Uterus (tissue), 4 donors: ENCODE results near the gene TRIM46. TPM values are rescaled to one million over a fixed set of nuclear protein-coding genes. Genes with fewer than 3 reads are reported as not detected.
A peak's percentile ranks its signal among the peaks of the same experiment; 100 is the strongest.

Experiments
- DNase-seq, 2 donors: peaks; one replicate each; pipeline ENCODE4 v3.0.0-alpha.2; 2019 to 2020
- H3K27ac ChIP-seq, 2 donors: fragments of 200-600 bp; sonication (generic); 1 replicate in 1 of 2; 2 replicates in 1 of 2; pipeline ENCODE4 v1.5.1; 2016 to 2018
- H3K27me3 ChIP-seq, 2 donors: fragments of 200-600 bp; sonication (generic); one replicate each; pipeline ENCODE4 v1.5.1; 2018 to 2019; ENCODE audit warnings: control low read depth in 1 of 2
- H3K36me3 ChIP-seq, 2 donors: fragments of 200-600 bp; sonication (generic); one replicate each; pipeline ENCODE4 v1.5.1; 2019; ENCODE audit warnings: control low read depth in 1 of 2
- H3K4me1 ChIP-seq, 2 donors: fragments of 200-600 bp; sonication (generic); one replicate each; pipeline ENCODE4 v1.5.1; 2018 to 2019; ENCODE audit warnings: control low read depth in 1 of 2
- H3K4me3 ChIP-seq, 2 donors: fragments of 200-600 bp; sonication (generic); 1 replicate in 1 of 2; 2 replicates in 1 of 2; pipeline ENCODE4 v1.5.1; 2018 to 2019; ENCODE audit warnings: mild to moderate bottlenecking in 1 of 2
- H3K9me3 ChIP-seq, 2 donors: fragments of 200-600 bp; sonication (generic); one replicate each; pipeline ENCODE4 v1.5.1; 2019; ENCODE audit warnings: control low read depth in 1 of 2
- POLR2A ChIP-seq, 2 donors: fragments of 450-650 bp; IDR thresholded peaks; one replicate each; pipeline ENCODE4 v1.6.1; 2016; ENCODE audit warnings: antibody characterized with exemption in 2 of 2, mild to moderate bottlenecking in 1 of 2, moderate library complexity in 1 of 2
- intact Hi-C: fragments of 100-400 bp; cut with DNase I; formaldehyde crosslinking; loops from one replicate; pipeline ENCODE4 v1.15.1; 2023; ENCODE audit warnings: low total_unique reads
- total RNA-seq, 4 donors: library from RNA; depleted of rRNA in 3 of 4; stranded (reverse); fragments of >200 nt in 3 of 4; gene quantifications; one replicate each; pipeline versions ENCODE4 v1.1.0 to v1.2.4, GENCODE V29; 2014 to 2023
- TF ChIP-seq, protein P1 (sequence below), 4 experiments: fragments of 200-600 bp in 2 of 4; fragments of 450-650 bp in 2 of 4; sonication (generic) in 2 of 4; IDR thresholded peaks; one replicate each; pipeline ENCODE4 v1.5.1; 2016 to 2019; ENCODE audit warnings: antibody characterized with exemption in 4 of 4, mild to moderate bottlenecking in 2 of 4, moderate library complexity in 1 of 4
- donor health status: DM: yes; HTN: yes; CAD: no.

Gene TRIM46
- total RNA-seq, 4 donors from 2014 or later = 0.26 to 4.6 (median 2.5) TPM

DNA sequence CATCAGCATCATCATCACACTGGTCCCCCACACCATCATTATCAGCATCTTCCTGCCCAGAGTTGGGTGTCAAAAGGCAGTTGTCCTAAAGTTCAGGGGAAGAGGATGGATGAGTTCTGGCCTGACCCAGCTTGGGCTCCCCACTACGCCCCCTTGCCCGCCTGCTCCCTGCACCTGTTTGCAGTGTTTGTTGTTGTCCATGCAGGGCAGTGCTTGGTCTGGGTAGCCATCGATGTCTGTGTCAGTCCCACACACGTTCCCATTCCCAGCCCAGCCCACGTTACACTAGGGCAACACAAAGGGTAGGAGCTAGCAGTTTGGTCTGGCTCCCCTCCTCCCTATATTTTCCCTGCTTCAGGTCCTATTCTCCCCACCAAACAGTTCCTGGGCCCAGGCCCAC is 27.3 kb downstream of the TRIM46 start:
- H3K36me3 ChIP-seq = no peaks in the 10 kb centered on the region
- H3K4me1 ChIP-seq = no peaks in the 10 kb centered on the region
- H3K27ac ChIP-seq = no peak overlapping the region
- H3K27me3 ChIP-seq = no peaks in the 10 kb centered on the region
- no peaks in the 10 kb centered on the region for H3K9me3 ChIP-seq
- DNase-seq = no peak
- intact Hi-C loops = no loop called here
- no peak overlapping the region for H3K4me3 ChIP-seq
- no peak for TF ChIP-seq POLR2A (IDR thresholded peaks at IDR 0.05)
- TF ChIP-seq, protein P1, sequence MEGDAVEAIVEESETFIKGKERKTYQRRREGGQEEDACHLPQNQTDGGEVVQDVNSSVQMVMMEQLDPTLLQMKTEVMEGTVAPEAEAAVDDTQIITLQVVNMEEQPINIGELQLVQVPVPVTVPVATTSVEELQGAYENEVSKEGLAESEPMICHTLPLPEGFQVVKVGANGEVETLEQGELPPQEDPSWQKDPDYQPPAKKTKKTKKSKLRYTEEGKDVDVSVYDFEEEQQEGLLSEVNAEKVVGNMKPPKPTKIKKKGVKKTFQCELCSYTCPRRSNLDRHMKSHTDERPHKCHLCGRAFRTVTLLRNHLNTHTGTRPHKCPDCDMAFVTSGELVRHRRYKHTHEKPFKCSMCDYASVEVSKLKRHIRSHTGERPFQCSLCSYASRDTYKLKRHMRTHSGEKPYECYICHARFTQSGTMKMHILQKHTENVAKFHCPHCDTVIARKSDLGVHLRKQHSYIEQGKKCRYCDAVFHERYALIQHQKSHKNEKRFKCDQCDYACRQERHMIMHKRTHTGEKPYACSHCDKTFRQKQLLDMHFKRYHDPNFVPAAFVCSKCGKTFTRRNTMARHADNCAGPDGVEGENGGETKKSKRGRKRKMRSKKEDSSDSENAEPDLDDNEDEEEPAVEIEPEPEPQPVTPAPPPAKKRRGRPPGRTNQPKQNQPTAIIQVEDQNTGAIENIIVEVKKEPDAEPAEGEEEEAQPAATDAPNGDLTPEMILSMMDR (IDR thresholded peaks at IDR 0.05) = no peak

DNA sequence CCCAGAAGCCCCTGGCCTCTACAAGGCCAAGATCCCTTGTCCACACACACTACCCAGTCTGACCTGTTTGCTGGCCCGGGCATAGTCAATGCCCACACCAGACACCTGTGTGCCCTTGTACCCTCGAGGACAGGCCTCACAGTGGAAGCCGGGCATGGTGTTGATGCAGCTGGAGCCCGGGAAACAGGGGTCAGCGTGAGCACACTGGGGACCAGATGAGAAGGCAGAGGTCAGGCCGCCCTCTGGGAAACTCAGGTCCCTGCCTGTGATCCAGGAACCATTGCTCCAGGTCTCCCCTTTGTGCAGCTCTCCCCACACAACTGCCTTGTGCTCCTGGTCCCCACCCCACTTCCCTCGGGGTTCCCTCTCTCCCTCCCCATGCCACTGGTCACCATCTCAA is 28.5 kb downstream of the TRIM46 start:
- TF ChIP-seq, protein P1 (IDR thresholded peaks at IDR 0.05) = no peak
- no peaks in the 10 kb centered on the region for H3K36me3 ChIP-seq
- no peak overlapping the region for H3K4me3 ChIP-seq
- no peak overlapping the region for H3K27ac ChIP-seq
- intact Hi-C loops = no loop called here
- no peaks in the 10 kb centered on the region for H3K27me3 ChIP-seq
- H3K9me3 ChIP-seq = no peaks in the 10 kb centered on the region
- no peak for DNase-seq
- H3K4me1 ChIP-seq = no peaks in the 10 kb centered on the region

DNA sequence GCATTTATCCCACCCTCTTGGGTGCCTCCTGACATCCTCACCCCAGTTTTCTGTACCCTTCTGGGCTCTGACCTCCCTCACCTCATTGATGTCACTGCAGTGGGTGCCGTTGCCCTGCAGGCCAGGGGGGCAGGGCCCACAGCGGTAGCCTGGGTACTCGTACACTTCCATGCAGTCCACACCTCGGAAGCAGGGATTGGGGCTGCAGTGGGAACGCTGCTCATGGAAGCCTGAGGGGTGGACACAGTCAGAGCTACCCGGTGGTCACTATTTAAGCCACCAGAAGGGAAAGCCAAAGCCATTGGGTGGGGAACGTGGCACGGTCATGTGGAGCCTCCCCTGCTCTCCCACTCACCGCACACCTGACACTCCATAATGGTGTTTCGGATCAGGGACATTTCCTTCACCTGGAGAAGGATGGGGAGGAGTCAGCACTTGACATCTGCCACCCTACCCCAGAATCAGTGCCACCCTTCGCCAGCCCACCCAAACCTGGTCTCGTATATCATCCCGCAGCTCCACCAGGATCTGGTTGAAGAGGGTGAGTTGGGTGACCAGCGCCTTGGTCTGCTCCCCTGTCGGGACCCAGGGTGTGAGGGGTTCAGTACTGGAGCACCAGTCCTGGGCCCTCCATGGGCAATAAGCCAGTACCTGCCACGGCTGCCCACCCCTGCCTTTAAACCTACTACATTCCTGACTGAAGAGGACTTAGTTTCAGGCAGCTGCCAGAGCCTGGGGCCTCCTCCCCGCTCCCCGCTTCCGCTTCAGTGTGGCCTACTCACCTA is 29.3 kb downstream of the TRIM46 start:
- no peak overlapping the region for H3K27ac ChIP-seq
- intact Hi-C loops = no loop called here
- H3K9me3 ChIP-seq = no peaks in the 10 kb centered on the region
- no peak for DNase-seq
- no peak overlapping the region for H3K4me3 ChIP-seq
- H3K27me3 ChIP-seq = no peaks in the 10 kb centered on the region
- H3K4me1 ChIP-seq = no peaks in the 10 kb centered on the region
- no peaks in the 10 kb centered on the region for H3K36me3 ChIP-seq
- TF ChIP-seq, protein P1 (IDR thresholded peaks at IDR 0.05) = no peak

DNA sequence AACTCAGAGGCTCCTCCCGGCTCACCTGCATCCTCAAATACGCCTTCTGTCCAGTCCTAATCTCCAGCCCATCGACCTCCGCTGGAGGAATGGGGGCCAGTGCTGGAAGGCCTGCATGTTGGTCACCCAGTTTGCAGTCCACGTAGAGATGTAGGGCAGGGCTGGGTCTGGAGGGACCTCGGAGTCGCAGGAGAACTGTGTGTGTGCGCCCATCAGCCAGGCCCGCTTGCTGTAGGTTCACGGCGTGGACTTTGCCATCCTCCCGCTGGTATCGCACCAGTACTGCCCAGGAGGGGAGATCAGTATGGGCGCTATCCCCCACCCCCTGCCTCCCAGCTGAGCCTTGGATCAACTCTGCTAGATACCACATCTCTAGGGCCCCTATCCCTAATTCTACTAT is 31.4 kb downstream of the TRIM46 start:
- no peak for DNase-seq
- no peak for TF ChIP-seq POLR2A (IDR thresholded peaks at IDR 0.05)
- TF ChIP-seq, protein P1 (IDR thresholded peaks at IDR 0.05) = no peak

DNA sequence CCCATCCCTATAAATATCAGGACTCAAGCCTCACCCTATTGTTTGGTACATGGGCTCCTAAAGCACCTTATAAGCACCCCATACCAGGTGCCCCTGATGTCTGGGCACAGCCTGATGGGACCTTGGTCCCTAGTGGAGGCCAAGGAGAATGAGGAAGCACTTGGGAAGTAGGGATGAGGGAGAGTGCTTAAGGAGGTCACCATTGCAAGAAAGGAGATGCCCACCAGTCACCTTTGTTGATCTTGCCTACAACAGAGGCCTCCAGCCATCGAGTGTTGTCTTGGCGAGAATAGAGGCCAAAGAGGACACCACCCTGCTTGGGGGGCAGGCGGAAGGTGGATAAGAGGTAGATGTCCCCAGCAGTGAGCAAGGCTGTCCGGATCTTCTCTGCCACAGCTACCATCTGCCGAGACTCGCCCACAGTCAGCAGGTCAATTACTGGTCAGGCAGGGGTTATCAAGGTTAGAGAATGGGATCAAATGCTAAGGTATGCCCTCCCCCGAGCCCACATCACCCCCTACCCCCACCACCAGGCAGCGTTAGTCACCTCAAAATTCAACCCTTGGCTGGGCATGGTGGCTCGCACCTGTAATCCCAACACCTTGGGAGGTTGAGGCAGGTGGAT is 32.4 kb downstream of the TRIM46 start:
- Histone ChIP-seq H3K27me3 (no peaks in the 10 kb centered on the region), H3K9me3 (no peaks in the 10 kb centered on the region), H3K4me1 (no peaks in the 10 kb centered on the region), H3K4me3 (no peak overlapping the region), H3K27ac (peak overlapping the region; percentile 99), H3K36me3 (no peaks in the 10 kb centered on the region)
- no peak for TF ChIP-seq POLR2A (IDR thresholded peaks at IDR 0.05)
- TF ChIP-seq, protein P1 (IDR thresholded peaks at IDR 0.05) = no peak
- intact Hi-C loops = loop anchor here (1.0 kb wide), 1 partner anchor 21 kb away; no protein-coding TSS in a partner anchor
- no peak for DNase-seq

More for the DNA sequence above, 31.4 kb downstream of the TRIM46 start:
- Histone ChIP-seq H3K4me3 (no peak overlapping the region), H3K27ac (no peak overlapping the region), H3K36me3 (no peaks in the 10 kb centered on the region), H3K27me3 (no peaks in the 10 kb centered on the region), H3K4me1 (no peaks in the 10 kb centered on the region), H3K9me3 (no peaks in the 10 kb centered on the region)
- intact Hi-C loops = no loop called here
